ENCODE results near the gene LILRB3. TPM values are rescaled to one million over a fixed set of nuclear protein-coding genes. Genes with fewer than 3 reads are reported as not detected.

LILRB3 gene
- total RNA-seq, 2 donors from 2014 or later = 0.33 to 2.1 TPM

DNA sequence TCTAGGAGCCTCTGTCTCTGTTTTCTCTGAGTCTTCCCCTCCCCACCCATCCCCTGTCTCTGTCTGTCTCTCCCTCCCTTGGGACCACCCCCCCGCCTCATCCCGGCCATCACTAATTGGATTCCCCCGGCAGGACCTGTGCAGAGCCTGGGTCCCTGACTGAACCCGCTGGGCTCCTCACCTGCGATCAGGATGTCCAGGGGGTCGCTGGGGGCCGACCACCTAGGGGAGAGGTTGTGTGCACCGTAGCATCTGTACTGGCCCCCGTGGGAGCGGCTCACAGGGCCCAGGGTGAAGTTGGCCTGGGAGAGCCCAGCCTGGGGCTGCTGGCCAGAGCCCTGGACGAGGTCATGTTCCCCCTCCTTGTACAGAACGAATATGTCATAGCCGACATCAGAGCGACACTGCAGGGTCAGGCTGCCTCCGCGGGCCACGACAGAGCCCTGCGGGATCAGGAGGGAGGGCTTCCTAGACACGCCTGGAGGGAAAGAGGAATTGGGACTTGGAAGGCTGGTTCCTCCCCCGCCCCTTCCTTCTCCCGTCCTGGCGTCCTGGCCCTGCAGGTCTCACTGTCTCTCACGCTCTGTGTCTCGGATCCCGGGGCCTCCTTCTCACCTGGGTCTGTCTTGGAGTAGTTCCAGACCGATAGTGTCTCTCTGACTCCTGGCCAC is 32.4 kb upstream of the LILRB3 start:
- intact Hi-C loops (cut with DNase I) = no loop called here
- DNase-seq (no peak), ATAC-seq (no peak)
- no peaks in the 10 kb centered on the region for H3K4me1 ChIP-seq
- H3K27ac ChIP-seq = no peak overlapping the region
- no peaks in the 10 kb centered on the region for H3K36me3 ChIP-seq (replicated peaks in 1 of 2; ENCODE audit: insufficient read depth in 1 of 2, low read depth in 2 of 2)
- no peaks in the 10 kb centered on the region for H3K9me3 ChIP-seq
- no peak overlapping the region for H3K4me3 ChIP-seq
- no peaks in the 10 kb centered on the region for H3K27me3 ChIP-seq
- 44 to 80% methylated on average over 2 to 23 of the region's 26 CpGs for WGBS, 2 donors
- no peak for TF ChIP-seq POLR2A (IDR thresholded peaks at IDR 0.05)
- TF ChIP-seq, protein P1, sequence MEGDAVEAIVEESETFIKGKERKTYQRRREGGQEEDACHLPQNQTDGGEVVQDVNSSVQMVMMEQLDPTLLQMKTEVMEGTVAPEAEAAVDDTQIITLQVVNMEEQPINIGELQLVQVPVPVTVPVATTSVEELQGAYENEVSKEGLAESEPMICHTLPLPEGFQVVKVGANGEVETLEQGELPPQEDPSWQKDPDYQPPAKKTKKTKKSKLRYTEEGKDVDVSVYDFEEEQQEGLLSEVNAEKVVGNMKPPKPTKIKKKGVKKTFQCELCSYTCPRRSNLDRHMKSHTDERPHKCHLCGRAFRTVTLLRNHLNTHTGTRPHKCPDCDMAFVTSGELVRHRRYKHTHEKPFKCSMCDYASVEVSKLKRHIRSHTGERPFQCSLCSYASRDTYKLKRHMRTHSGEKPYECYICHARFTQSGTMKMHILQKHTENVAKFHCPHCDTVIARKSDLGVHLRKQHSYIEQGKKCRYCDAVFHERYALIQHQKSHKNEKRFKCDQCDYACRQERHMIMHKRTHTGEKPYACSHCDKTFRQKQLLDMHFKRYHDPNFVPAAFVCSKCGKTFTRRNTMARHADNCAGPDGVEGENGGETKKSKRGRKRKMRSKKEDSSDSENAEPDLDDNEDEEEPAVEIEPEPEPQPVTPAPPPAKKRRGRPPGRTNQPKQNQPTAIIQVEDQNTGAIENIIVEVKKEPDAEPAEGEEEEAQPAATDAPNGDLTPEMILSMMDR (IDR thresholded peaks at IDR 0.05) = no peak

DNA sequence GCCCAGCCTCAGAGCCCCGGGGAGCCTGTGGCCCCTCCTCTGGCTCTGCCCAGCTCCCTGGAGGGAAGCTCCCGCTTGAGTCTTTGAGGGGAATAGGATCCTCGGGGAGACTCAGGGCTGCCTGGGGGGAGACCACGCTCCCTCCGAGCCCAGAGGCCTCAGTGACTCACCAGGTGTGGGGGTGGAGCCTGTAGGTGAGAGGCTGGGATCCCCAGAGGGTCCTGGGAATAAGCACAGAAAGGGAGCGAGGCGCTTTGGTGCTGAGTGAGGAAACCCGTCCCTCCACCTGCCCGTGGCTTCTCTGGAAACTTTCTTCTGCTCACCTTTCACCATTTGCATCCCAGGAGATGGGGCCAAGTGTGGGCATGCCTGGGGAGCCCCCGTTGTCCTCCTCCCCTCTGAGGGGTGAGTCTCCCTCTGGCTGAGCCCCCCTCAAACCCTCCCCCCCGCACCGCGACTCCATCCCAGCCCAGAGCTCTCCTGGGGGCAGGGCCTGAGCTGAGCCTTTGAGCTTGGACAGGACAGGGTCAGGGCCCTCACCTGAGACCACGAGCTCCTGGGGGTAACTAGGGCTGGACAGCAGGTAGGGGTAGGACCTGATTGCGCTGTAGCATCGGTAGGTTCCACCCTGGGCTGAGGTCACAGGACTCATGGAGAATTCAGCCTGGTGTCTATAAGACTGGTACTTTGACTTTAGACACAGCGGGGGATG is 31.5 kb upstream of the LILRB3 start:
- WGBS, 2 donors = 0 to 38% methylated on average over 2 to 17 of the region's 17 CpGs
- no peak for TF ChIP-seq POLR2A (IDR thresholded peaks at IDR 0.05)
- TF ChIP-seq, protein P1 (IDR thresholded peaks at IDR 0.05) = no peak
- no peak for DNase-seq
- Histone ChIP-seq H3K4me1 (no peaks in the 10 kb centered on the region), H3K4me3 (no peak overlapping the region), H3K36me3 (replicated peaks in 1 of 2; ENCODE audit: insufficient read depth in 1 of 2, low read depth in 2 of 2) (no peaks in the 10 kb centered on the region), H3K9me3 (no peaks in the 10 kb centered on the region), H3K27ac (no peak overlapping the region), H3K27me3 (no peaks in the 10 kb centered on the region)
- intact Hi-C loops (cut with DNase I) = no loop called here
- ATAC-seq = no peak

DNA sequence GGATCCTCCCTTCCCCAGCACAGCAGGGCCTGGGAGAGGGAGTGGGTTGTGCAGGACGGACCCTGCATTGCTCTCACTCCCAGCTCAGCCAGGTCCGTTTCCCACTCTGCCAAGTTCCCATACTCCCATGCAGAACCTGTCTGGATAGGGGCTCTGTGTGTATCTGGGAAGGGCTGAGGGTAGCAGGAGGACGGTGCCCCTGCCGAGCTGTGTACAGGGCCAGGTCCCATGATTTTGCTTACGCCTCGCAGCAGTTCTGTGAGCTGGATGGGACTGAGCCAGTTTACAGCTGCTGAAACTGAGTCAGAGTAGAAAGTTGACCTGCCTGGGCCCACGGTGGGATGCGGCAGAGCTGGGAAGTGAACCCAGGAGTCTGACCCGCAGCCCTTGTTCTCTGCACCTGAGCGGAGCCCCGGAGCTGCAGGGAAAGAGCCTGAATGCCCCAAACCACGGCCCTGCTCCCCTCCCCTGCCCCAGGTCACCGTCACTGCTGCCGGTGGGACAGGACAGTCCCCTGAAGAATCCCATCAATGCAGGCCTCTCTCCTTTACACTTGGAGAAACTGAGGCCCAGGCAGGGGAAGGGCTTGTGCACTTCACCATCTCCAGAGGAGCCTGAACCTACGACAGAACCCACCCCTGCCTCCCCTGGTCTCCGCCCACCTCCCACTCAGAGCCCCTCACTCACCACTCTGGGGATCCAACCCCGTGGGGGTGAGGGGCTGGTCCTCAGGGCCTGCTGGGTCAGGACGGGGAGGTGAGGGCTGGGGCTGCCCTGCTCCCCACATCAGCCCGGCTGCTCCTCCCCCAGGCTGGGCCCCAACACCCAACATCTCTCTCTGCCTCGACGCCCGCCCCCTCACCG is 30.8 kb upstream of the LILRB3 start:
- no peak for TF ChIP-seq POLR2A (IDR thresholded peaks at IDR 0.05)
- TF ChIP-seq, protein P1 (IDR thresholded peaks at IDR 0.05) = no peak
- H3K27ac ChIP-seq = no peak overlapping the region
- WGBS, 2 donors = 56 to 69% methylated on average over 11 to 23 of the region's 23 CpGs
- H3K4me3 ChIP-seq = no peak overlapping the region
- DNase-seq (no peak), ATAC-seq (no peak)
- no peaks in the 10 kb centered on the region for H3K9me3 ChIP-seq
- H3K27me3 ChIP-seq = no peaks in the 10 kb centered on the region
- intact Hi-C loops (cut with DNase I) = no loop called here
- H3K36me3 ChIP-seq (replicated peaks in 1 of 2; ENCODE audit: insufficient read depth in 1 of 2, low read depth in 2 of 2) = no peaks in the 10 kb centered on the region
- H3K4me1 ChIP-seq = no peaks in the 10 kb centered on the region

DNA sequence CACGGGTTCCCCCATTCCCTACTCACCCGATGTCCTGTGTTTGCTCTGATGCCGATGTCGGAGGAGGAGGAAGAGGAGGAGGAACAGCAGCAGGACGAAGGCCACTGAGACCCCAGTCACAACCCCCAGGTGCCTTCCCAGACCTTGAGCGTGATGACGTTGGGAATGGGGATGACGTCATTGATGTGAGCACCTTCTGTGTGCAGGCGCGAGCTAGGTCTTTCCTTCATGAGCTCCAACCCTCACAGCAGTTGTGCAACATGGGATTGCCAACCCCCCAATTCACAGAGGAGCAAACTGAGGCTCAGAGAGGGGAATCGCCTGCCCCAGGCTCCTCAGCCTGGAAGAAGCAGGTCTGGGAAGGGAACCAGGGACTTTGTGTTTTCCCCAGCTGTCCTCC is 30.0 kb upstream of the LILRB3 start:
- no peaks in the 10 kb centered on the region for H3K4me1 ChIP-seq
- DNase-seq = no peak
- H3K27ac ChIP-seq = no peak overlapping the region
- H3K36me3 ChIP-seq (replicated peaks in 1 of 2; ENCODE audit: insufficient read depth in 1 of 2, low read depth in 2 of 2) = no peaks in the 10 kb centered on the region
- no peak overlapping the region for H3K4me3 ChIP-seq
- intact Hi-C loops (cut with DNase I) = no loop called here
- no peaks in the 10 kb centered on the region for H3K27me3 ChIP-seq
- H3K9me3 ChIP-seq = no peaks in the 10 kb centered on the region
- no peak for ATAC-seq
- TF ChIP-seq POLR2A (IDR thresholded peaks at IDR 0.05) = no peak
- 47 to 58% methylated on average over 11 of the region's 11 CpGs for WGBS, 2 donors

DNA sequence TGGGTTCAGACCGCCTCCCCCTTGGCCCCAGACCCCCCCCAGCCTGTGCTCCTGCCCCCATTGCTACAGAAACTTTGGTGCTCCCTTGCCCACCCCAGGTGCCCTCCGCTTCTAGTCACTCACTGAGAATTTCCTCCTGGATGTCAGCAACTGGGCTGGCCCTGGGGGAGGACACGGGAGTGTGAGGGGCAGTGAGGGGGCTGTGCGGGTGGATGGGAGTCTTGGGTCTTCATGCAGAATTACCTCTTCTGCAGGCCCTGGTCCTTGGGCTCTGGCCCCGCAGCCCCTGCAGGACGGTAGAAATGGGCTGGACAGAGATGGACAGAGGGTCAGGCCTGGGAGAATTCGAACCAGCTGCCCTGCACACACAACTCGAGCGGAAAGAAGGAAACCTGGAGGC is 29.4 kb upstream of the LILRB3 start:
- Histone ChIP-seq H3K9me3 (no peaks in the 10 kb centered on the region), H3K27me3 (peaks cover 0 to 4% of the 10 kb centered on the region in 2 donors), H3K27ac (no peak overlapping the region), H3K4me1 (no peaks in the 10 kb centered on the region), H3K4me3 (no peak overlapping the region), H3K36me3 (replicated peaks in 1 of 2; ENCODE audit: insufficient read depth in 1 of 2, low read depth in 2 of 2) (no peaks in the 10 kb centered on the region)
- ATAC-seq (no peak), DNase-seq (no peak)
- intact Hi-C loops (cut with DNase I) = no loop called here
- TF ChIP-seq, protein P1 (IDR thresholded peaks at IDR 0.05) = no peak
- no peak for TF ChIP-seq POLR2A (IDR thresholded peaks at IDR 0.05)
- 39 to 59% methylated on average over 8 of the region's 9 CpGs for WGBS, 2 donors

All from body of pancreas (tissue), 4 donors.